NB4 (cell line): ENCODE data around the gene TMA7.

ENCODE experiments used
- CTCF ChIP-seq: IDR thresholded peaks from one replicate; pipeline ENCODE4 v1.5.1; 2012; ENCODE audit warnings: low read depth, low read length
- MAX ChIP-seq: IDR thresholded peaks from 2 replicates; pipeline ENCODE4 v1.6.1; 2011; ENCODE audit warnings: low read depth, low read length

- TF ChIP-seq CTCF (peak; percentile 4), MAX (no peak)
These were observed 24.7 kb upstream of the TMA7 start for GRCh38 chr3:48415251-48415953.
